ENCODE data around the gene SELENOT. TPM values are rescaled to one million over a fixed set of nuclear protein-coding genes. Genes with fewer than 3 reads are reported as not detected.

SELENOT gene
- total RNA-seq, 4 donors from 2014 or later, result 49.2 to 97.2 (median 75.3) TPM

DNA sequence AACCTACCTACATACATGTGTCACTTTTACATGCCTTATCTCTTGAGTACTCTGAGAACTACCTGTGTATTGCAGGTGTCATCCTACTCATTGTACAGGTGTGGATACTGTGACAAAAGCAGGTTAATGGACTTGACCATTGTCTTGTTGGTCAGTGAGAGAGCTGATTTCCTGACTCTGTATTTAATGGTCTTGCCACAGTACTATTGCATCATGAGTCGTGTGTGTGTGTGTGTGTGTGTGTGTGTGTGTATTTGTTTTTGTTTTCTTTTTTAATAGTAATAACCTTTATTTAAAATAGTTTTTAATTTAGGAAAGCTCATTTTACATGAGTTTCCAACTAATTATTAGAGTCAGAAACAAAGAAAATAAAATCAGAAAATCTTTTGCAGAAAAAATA is 7.7 kb downstream of the SELENOT start:
- Histone ChIP-seq H3K9me3 (no peaks in the 10 kb centered on the region), H3K4me1 (peaks cover 11% of the 10 kb centered on the region), H3K27me3 (no peaks in the 10 kb centered on the region), H3K27ac (no peak overlapping the region), H3K4me3 (no peak overlapping the region), H3K36me3 (peaks cover 15% of the 10 kb centered on the region)
- DNase-seq (ENCODE audit: low spot score in 2 of 2), result no peak
- no peak for TF ChIP-seq EP300 (IDR thresholded peaks at IDR 0.05)
- TF ChIP-seq POLR2AphosphoS5 (IDR thresholded peaks at IDR 0.05), result no peak
- TF ChIP-seq, protein P1, sequence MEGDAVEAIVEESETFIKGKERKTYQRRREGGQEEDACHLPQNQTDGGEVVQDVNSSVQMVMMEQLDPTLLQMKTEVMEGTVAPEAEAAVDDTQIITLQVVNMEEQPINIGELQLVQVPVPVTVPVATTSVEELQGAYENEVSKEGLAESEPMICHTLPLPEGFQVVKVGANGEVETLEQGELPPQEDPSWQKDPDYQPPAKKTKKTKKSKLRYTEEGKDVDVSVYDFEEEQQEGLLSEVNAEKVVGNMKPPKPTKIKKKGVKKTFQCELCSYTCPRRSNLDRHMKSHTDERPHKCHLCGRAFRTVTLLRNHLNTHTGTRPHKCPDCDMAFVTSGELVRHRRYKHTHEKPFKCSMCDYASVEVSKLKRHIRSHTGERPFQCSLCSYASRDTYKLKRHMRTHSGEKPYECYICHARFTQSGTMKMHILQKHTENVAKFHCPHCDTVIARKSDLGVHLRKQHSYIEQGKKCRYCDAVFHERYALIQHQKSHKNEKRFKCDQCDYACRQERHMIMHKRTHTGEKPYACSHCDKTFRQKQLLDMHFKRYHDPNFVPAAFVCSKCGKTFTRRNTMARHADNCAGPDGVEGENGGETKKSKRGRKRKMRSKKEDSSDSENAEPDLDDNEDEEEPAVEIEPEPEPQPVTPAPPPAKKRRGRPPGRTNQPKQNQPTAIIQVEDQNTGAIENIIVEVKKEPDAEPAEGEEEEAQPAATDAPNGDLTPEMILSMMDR (IDR thresholded peaks at IDR 0.05), result no peak
- TF ChIP-seq POLR2A (IDR thresholded peaks at IDR 0.05), result no peak
- WGBS, result 26% methylated on average over 1 of the region's 1 CpG

DNA sequence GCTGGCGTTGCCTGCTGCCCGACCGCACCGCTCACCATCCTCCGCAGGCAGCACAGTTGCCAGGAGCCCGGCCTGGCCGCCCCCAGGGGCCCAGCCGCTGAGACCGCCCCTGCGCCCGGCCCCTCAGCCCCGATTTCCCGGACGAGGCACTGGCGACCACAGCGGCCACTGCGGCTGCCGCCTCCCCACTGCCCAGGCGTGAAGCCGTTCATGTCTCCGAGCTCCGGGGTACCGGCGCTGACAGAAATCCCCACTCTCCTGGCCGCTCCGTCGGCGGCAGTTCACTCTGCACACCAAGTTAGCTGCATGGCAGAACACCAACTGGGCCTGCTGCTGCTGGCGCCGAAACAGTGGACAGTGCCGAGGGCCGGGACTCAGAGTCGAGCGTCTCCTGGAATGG is 8.5 kb downstream of the SELENOT start:
- H3K9me3 ChIP-seq, result no peaks in the 10 kb centered on the region
- TF ChIP-seq POLR2A (IDR thresholded peaks at IDR 0.05) (no peak), POLR2AphosphoS5 (IDR thresholded peaks at IDR 0.05) (no peak), EP300 (IDR thresholded peaks at IDR 0.05) (no peak)
- TF ChIP-seq, protein P1 (IDR thresholded peaks at IDR 0.05), result no peak
- no peaks in the 10 kb centered on the region for H3K27me3 ChIP-seq
- peaks cover 15% of the 10 kb centered on the region for H3K36me3 ChIP-seq
- H3K27ac ChIP-seq, result no peak overlapping the region
- no peak for DNase-seq (ENCODE audit: low spot score in 2 of 2)
- H3K4me1 ChIP-seq, result peaks cover 7% of the 10 kb centered on the region
- WGBS, result 97% methylated on average over 20 of the region's 34 CpGs
- no peak overlapping the region for H3K4me3 ChIP-seq

DNA sequence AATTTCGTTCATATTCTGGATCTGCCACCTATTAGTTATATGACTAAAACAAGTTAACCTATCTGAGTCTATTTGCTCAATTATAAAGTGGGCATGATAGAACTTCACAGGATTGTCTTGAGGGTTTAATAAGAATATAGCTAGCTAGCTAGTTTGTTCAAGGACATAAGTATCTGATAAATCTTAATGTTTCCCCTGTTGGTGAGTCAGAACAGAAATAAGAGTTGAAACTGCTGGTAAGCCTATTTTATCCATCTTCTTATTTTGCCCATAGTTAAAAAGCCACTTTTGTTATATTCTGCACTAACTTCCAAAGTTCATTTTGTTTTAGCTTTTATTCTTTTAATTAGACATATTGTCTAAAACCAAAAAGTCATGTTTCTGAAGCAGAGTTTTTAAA is 9.4 kb downstream of the SELENOT start:
- no peak for TF ChIP-seq EP300 (IDR thresholded peaks at IDR 0.05)
- TF ChIP-seq, protein P1 (IDR thresholded peaks at IDR 0.05), result no peak
- no peak for TF ChIP-seq POLR2A (IDR thresholded peaks at IDR 0.05)
- Histone ChIP-seq H3K27me3 (no peaks in the 10 kb centered on the region), H3K36me3 (peaks cover 15% of the 10 kb centered on the region), H3K9me3 (no peaks in the 10 kb centered on the region), H3K27ac (no peak overlapping the region), H3K4me3 (no peak overlapping the region), H3K4me1 (peaks cover 7% of the 10 kb centered on the region)
- WGBS, result 93% methylated on average over 1 of the region's 1 CpG
- no peak for DNase-seq (ENCODE audit: low spot score in 2 of 2)

DNA sequence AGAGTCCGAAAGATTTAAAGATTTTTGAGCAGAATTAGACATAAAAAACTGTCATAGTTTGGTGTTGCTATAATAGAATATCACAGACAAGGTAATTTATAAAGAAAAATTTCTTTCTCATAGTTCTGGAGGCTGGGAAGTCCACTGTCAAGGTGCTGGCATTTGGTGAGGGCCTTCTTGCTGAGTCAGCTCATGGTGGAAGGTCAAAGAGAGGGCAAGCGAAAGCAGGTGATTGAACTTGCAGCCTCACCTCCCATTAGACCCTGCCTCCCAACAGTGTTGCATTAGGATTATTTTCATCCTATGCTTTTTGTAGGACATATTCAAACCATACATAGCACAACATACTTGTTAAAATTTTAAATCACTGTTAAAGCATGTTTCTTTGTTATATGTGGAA is 9.9 kb downstream of the SELENOT start:
- H3K27ac ChIP-seq, result no peak overlapping the region
- TF ChIP-seq EP300 (IDR thresholded peaks at IDR 0.05), result no peak
- TF ChIP-seq, protein P1 (IDR thresholded peaks at IDR 0.05), result no peak
- no peak for TF ChIP-seq POLR2AphosphoS5 (IDR thresholded peaks at IDR 0.05)
- no peak for TF ChIP-seq POLR2A (IDR thresholded peaks at IDR 0.05)
- H3K4me1 ChIP-seq, result peaks cover 7% of the 10 kb centered on the region
- no peak for DNase-seq (ENCODE audit: low spot score in 2 of 2)
- peaks cover 15% of the 10 kb centered on the region for H3K36me3 ChIP-seq
- 91% methylated on average over 2 of the region's 2 CpGs for WGBS
- H3K9me3 ChIP-seq, result no peaks in the 10 kb centered on the region
- no peaks in the 10 kb centered on the region for H3K27me3 ChIP-seq
- H3K4me3 ChIP-seq, result no peak overlapping the region

DNA sequence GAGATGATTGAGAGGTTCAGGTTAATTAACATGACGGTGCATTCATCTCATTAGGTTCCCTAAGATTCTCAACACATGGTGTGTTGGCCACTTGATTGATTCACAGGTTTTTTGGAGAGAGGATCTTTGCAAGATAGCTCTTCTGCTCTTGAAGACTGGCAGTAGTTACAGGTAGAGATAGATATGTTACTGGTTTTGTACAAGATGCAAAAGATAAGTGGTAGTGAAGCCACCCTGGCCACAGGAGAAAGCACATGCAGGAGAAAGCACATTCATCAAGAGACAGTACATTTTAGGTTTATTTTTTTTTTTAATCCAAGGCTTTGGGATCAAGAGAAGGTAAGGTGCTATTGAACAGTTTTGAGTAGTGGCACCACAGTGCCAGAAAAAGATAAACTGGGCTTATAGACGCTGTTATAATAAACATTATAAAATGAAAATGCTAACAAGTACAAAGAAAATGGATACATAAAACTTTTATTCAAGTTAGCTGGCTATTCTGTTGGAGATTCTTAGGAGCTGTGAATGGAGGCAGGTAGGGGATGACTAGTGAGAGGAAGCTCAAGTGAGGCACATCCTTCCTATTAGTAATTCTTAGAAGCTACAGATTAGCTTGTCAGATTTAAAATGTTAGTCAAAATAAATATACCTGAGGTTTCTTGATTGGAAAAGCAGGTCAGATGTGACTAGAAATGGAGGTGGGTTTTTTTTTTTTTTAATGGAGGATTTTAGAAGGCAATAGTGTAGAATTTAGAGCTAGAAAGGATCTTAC is 10.8 kb downstream of the SELENOT start:
- DNase-seq (ENCODE audit: low spot score in 2 of 2), result no peak
- H3K4me1 ChIP-seq, result peaks cover 4% of the 10 kb centered on the region
- no peaks in the 10 kb centered on the region for H3K27me3 ChIP-seq
- no peak overlapping the region for H3K27ac ChIP-seq
- H3K9me3 ChIP-seq, result no peaks in the 10 kb centered on the region
- no peak overlapping the region for H3K4me3 ChIP-seq
- peaks cover 15% of the 10 kb centered on the region for H3K36me3 ChIP-seq
- WGBS, result 89% methylated on average over 2 of the region's 2 CpGs
- TF ChIP-seq POLR2AphosphoS5 (IDR thresholded peaks at IDR 0.05) (no peak), POLR2A (IDR thresholded peaks at IDR 0.05) (no peak), EP300 (IDR thresholded peaks at IDR 0.05) (no peak)
- TF ChIP-seq, protein P1 (IDR thresholded peaks at IDR 0.05), result no peak

All from suprapubic skin (tissue), 4 donors.